BJ (cell line): Measurements from ENCODE around the gene ZC2HC1B. TPM values are rescaled to one million over a fixed set of nuclear protein-coding genes. Genes with fewer than 3 reads are reported as not detected.

Source experiments
- CTCF ChIA-PET: fragments of 350-600 bp; formaldehyde crosslinking; extraction: SDS; loops from one replicate; lab custom pipeline; 2021; ENCODE audit warnings: antibody characterized with exemption, inconsistent platforms; lab: Yijun Ruan, JAX
- POLR2A ChIA-PET: fragments of 300-600 bp; sonication (Branson Sonifier 250); formaldehyde crosslinking; extraction: SDS; loops from one replicate; lab custom pipeline; 2021; ENCODE audit warnings: antibody characterized with exemption; lab: Charles Lee
- DNase-seq: peaks from one replicate; pipeline ENCODE4 v3.0.0-alpha.2; 2011; ENCODE audit warnings: low read depth
- H3K27me3 ChIP-seq: 2 replicates; pipeline ENCODE4 v1.6.0; 2011; ENCODE audit warnings: low read length; ENCODE audit not compliant: control insufficient read depth, insufficient read depth
- H3K36me3 ChIP-seq: 2 replicates; pipeline ENCODE4 v1.5.1; 2011; ENCODE audit warnings: low read length; ENCODE audit not compliant: control insufficient read depth, insufficient read depth
- H3K4me3 ChIP-seq: 2 replicates; pipeline ENCODE4 v1.5.1; 2011; ENCODE audit warnings: low read depth, mild to moderate bottlenecking, control low read depth, low read length
- polyA plus RNA-seq: library from polyadenylated mRNA; depleted of rRNA; stranded (reverse); fragments of >200 nt; gene quantifications from 2 replicates; pipeline ENCODE4 v1.2.3, GENCODE V29; 2011
- TF ChIP-seq, protein P1 (sequence below): IDR thresholded peaks from 2 replicates; pipeline ENCODE4 v1.5.1; 2011; ENCODE audit warnings: low read depth, mild to moderate bottlenecking, control low read depth, inconsistent platforms, low read length, moderate library complexity; ENCODE audit not compliant: insufficient read depth

The ZC2HC1B gene
- polyA plus RNA-seq, 1 experiment = not detected

DNA sequence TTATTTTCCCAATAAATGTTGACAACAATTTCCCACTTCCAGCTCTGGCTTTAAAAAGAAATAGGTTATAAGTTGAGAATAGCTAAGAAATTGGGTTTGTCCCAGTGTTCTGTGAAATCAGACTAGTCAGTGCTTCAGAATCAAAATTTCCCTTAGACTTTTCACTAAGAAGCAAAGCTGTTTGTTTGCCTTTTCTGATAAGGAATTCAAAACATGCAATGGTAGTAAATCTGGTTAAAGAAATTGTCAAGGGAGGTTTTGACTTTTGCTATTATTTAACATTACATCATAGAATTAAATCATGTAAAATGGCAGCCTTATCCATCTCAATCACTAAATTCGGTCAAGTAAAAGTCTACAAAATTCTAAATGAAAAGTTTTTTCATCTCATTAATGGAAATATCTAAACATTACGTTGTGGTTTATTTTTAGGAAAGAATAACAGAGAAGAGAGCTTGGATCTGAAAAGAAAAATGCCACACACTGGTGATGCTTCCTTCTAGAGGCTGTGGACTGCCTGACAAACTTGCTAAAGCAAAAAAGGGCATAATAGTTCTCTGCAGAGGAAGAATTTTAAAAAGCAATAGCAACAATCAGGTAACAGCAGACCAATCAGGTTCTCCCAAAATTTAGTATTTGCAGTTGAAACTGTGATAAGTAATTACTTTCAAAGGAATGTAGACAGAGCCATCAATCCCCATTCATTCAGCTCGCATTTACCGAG lies 107.4 kb downstream of the ZC2HC1B start:
- no peaks in the 10 kb centered on the region for H3K36me3 ChIP-seq
- no peak for DNase-seq
- no peak overlapping the region for H3K4me3 ChIP-seq
- CTCF ChIA-PET = interaction anchor here (1.2 to 1.4 kb wide), 3 partner anchors 9 to 30 kb away, joined by 3 to 4 read pairs (median 4); no protein-coding TSS in a partner anchor
- no peaks in the 10 kb centered on the region; the same call in 1 of the 2 replicates for H3K27me3 ChIP-seq
- POLR2A ChIA-PET = no interaction called here
- TF ChIP-seq, protein P1, sequence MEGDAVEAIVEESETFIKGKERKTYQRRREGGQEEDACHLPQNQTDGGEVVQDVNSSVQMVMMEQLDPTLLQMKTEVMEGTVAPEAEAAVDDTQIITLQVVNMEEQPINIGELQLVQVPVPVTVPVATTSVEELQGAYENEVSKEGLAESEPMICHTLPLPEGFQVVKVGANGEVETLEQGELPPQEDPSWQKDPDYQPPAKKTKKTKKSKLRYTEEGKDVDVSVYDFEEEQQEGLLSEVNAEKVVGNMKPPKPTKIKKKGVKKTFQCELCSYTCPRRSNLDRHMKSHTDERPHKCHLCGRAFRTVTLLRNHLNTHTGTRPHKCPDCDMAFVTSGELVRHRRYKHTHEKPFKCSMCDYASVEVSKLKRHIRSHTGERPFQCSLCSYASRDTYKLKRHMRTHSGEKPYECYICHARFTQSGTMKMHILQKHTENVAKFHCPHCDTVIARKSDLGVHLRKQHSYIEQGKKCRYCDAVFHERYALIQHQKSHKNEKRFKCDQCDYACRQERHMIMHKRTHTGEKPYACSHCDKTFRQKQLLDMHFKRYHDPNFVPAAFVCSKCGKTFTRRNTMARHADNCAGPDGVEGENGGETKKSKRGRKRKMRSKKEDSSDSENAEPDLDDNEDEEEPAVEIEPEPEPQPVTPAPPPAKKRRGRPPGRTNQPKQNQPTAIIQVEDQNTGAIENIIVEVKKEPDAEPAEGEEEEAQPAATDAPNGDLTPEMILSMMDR = no peak

DNA sequence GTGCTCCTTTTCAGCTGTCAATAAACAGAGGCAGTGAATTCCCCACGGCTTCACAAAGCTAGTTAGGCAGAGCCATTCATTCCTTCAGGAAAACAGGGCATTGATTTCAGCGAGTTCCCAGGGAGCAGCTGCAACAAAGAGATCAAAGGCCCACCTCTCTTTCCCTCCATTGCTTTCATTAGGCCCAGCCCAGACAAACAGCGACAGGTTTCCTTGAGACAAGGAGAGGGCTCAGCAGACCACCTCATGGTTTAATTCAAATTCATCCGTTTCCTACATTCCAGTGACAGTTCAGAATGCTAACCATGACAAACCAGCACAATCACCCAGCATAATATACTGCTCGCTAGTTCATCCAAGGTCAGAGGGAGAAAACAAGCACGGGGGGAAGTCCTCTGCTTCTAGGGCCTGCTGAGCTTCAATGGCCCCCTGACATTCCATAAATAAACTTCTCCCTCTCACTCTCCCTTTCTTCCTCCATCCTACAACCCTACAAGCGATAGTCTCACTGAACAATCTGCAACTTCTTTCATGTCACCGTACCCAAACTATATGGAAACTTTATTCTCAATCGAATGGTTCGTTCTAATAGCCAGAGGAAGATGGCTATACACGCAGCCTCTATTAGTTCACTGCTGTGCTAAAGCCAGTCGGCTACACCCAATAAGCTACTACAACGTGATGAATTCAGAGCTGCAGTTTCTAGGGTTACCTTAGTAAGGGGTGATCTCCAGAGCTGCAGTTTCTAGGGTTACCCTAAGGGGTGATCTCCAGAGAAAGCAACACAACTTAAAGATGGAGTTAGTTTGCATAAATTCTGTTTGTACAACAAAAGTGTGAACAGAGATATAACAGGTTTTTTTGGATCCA lies 109.1 kb downstream of the ZC2HC1B start:
- no peak for DNase-seq
- CTCF ChIA-PET = interaction anchor here (1.1 to 1.4 kb wide), 2 partner anchors 13 to 32 kb away, joined by 3 to 4 read pairs; no protein-coding TSS in a partner anchor
- POLR2A ChIA-PET = no interaction called here
- Histone ChIP-seq H3K27me3 (no peaks in the 10 kb centered on the region), H3K36me3 (no peaks in the 10 kb centered on the region), H3K4me3 (no peak overlapping the region)
- TF ChIP-seq, protein P1 = no peak

DNA sequence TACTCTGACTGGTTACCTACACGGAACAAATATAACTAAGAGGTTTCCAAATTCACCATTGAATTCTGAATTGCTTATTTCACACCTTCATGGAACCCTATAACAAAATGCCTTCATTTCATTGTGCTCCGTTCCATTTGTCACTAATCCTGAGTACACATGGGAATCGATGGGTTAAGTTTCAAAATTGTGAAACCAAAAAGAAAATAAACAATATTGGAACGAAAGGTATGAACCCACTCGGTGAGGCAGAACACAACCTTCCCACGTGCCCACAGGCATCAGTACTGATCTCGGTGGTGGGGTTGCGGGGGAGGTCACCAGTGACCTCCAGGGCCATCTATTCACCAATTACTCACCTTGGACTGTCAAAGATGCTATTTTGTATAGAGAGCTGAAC lies 109.8 kb downstream of the ZC2HC1B start:
- ChIA-PET CTCF (interaction anchor here (1.1 to 1.2 kb wide), 2 partner anchors 12 to 35 kb away, joined by 3 to 4 read pairs; no protein-coding TSS in a partner anchor), POLR2A (no interaction called here)
- Histone ChIP-seq H3K4me3 (no peak overlapping the region), H3K27me3 (no peaks in the 10 kb centered on the region), H3K36me3 (no peaks in the 10 kb centered on the region)
- TF ChIP-seq, protein P1 = no peak
- DNase-seq = no peak

DNA sequence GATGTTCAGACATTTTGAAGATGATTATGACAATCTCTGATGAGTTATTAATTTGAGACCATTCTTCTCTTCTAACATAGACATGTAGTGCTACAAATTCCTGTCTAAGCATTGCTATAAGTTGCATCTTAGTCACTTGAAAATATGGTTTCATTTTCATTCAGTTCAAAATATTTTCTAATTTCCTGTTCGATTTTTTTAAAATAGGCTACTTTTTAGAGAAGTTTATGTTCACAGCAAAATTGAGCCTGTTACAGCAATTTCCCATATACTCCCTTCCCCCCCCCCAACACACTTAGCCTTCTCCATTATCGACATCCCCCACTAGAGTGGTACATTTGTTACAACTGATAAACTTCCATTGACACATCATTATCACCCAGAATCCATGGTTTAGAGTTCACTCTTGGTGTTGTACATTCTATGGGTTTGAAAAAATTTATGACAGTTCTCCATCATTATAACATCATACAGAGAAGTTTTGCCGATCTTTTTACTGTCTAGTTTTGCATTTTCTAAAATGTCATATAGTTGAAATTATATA lies 112.6 kb downstream of the ZC2HC1B start:
- TF ChIP-seq, protein P1 = no peak
- Histone ChIP-seq H3K4me3 (no peak overlapping the region), H3K27me3 (no peaks in the 10 kb centered on the region), H3K36me3 (no peaks in the 10 kb centered on the region)
- ChIA-PET POLR2A (no interaction called here), CTCF (no interaction called here)
- DNase-seq = no peak

DNA sequence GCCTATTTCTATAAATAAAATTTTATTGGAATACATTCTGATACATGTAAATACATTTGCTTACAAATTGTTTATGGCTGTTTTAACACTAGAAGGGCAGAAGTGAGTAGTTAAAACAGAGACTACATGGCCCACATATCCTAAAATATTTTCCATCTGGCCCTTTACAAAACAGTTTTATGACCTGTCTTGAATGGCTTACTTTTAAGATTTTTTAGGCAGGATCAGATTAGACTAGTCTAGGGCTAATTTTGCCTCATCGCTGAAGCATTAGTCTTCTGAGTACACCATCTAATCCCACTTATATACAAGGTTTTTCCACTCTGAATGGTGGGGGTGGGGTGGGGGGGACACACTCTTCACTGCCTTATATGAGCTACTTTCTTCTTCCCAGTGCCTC lies 116.6 kb downstream of the ZC2HC1B start:
- ChIA-PET CTCF (interaction anchor here (1.9 kb wide), 1 partner anchor 9 kb away, joined by 4 read pairs; no protein-coding TSS in a partner anchor), POLR2A (no interaction called here)
- H3K36me3 ChIP-seq = no peaks in the 10 kb centered on the region
- no peak overlapping the region for H3K4me3 ChIP-seq
- H3K27me3 ChIP-seq = no peaks in the 10 kb centered on the region
- DNase-seq = no peak
- TF ChIP-seq, protein P1 = no peak
